Measurements from ENCODE around the gene HPSE. TPM values are rescaled to one million over a fixed set of nuclear protein-coding genes. Genes with fewer than 3 reads are reported as not detected.

Gene HPSE
- total and polyA plus RNA-seq, 2 of the 8 experiments (the other 6 are each of a cell fraction or from before 2014, with no cell fraction given), result 1.5 to 5.0 TPM

DNA sequence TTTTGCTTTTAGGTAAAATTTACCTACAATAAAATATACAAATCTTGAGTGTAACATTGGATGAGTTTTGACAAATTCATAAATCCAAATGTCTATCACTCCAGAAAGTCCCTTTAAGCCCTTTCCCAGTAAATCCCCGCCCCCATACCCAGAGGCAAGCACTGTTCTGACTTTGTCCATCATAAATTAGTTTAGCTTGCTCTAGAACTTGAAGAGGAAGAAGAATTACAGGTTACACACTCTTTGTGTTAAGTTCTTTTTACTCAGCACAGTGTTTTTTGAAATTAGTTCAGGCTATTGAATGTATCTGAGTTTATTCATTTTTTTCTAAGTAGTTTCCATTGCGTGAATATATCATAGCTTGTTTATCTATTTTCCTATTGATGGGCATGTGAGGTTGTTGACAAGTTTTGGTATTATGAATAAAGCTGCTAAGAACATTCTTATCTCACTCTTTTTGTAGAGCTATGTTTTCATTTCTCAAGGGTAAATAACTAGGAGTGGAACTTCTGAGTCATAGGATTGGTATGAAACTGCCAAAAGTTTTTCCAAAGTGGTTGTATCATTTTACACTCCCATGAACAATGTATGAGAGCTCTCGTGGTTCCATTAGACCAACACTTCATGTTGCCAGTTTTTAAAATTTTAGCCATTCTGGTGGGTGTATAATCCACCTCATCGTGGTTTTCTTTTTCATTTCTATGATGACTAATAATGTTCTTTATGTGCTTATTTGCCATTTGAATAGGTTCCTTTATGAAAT is 22.4 kb upstream of the HPSE start (continued):
- TF ChIP-seq CREB1 (IDR thresholded peaks at IDR 0.05), result no peak
- TF ChIP-seq SIRT6 (IDR thresholded peaks at IDR 0.05; ENCODE audit: low read length), result no peak
- no peak for TF ChIP-seq CTCF (IDR thresholded peaks at IDR 0.05; ENCODE audit: control extremely low read depth in 1 of 3, insufficient read depth in 1 of 3, low read depth in 1 of 3, low read length in 3 of 3)
- TF ChIP-seq EGR1 (IDR thresholded peaks at IDR 0.05; ENCODE audit: borderline replicate concordance, low read depth, low read length), result no peak
- no peak for TF ChIP-seq NANOG (IDR thresholded peaks at IDR 0.05; ENCODE audit: insufficient read depth, low read depth, low read length, poor library complexity, severe bottlenecking)
- no peak for TF ChIP-seq SIN3A (conservative IDR thresholded peaks at IDR 0.05 in 1 of 2, IDR thresholded peaks at IDR 0.05 in 1 of 2; ENCODE audit: low read depth in 1 of 2, low read length in 2 of 2)
